WERI-Rb-1 (cell line): ENCODE measurements around the gene DPF3.

ENCODE experiments used
- DNase-seq: peaks from one replicate; pipeline ENCODE4 v3.0.0-alpha.2; 2020
- H3K27ac ChIP-seq: fragments of 250-450 bp; sonication (Bioruptor Pico); 2 replicates; pipeline ENCODE4 v1.5.1; 2020; ENCODE audit warnings: mild to moderate bottlenecking, moderate library complexity
- H3K27me3 ChIP-seq: fragments of 250-450 bp; sonication (Bioruptor Pico); 2 replicates; pipeline ENCODE4 v1.5.1; 2021; ENCODE audit warnings: mild to moderate bottlenecking, low read depth, moderate library complexity; ENCODE audit not compliant: insufficient read depth, severe bottlenecking
- H3K36me3 ChIP-seq: fragments of 250-450 bp; sonication (Bioruptor Pico); 2 replicates; pipeline ENCODE4 v1.5.1; 2020; ENCODE audit warnings: mild to moderate bottlenecking, moderate library complexity
- H3K4me3 ChIP-seq: 2 replicates; pipeline ENCODE4 v1.5.1; 2011; ENCODE audit warnings: low read depth, mild to moderate bottlenecking, control low read depth, low read length
- H3K9me3 ChIP-seq: fragments of 250-450 bp; sonication (Bioruptor Pico); 2 replicates; pipeline ENCODE4 v1.5.1; 2021; ENCODE audit warnings: mild to moderate bottlenecking, moderate library complexity; ENCODE audit not compliant: severe bottlenecking
- TF ChIP-seq, protein P1 (sequence below): IDR thresholded peaks from 2 replicates; pipeline ENCODE4 v1.5.1; 2011; ENCODE audit warnings: low read depth, mild to moderate bottlenecking, control low read depth, inconsistent platforms, low read length

The DPF3 gene

DNA sequence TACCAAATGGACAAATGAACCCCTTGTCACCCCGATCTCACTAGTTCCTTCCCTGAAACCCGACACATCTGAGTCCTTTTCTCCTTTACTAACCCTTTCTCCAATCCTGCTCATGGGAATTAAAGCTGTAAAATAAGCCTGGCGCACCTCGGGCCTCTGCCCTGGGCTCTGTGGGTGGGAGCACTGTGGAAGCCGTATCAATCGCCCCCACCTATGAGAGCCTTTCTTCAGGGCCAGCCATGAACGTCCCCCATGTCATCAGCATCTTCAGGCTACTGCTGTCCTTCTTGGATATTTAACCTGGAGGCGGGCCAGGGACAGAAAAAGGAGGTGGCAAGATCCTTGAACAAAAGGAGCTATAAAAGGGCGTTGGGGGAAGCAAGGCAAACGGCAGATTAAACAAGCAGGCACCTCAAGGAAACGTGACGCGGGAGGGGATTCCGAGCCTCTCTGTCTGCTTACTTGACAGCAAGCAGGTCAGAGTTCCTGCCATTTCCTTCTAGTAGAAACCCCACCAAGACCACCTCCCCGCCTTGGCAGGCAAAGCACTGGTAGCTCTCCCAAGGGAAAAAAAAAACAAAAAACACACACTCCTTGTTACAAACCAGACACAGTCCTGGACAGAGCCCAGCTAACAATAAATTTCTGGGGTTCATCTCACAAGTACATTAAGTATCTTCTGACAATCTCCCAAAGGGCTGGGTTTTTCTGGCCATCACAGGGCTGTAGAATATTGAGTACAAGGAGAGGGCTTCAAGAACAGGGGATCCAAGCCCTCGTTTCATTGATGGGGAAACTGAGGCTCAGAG is 62.9 kb downstream of the DPF3 start:
- no peaks in the 10 kb centered on the region for H3K27me3 ChIP-seq
- H3K9me3 ChIP-seq, result no peaks in the 10 kb centered on the region
- no peaks in the 10 kb centered on the region for H3K36me3 ChIP-seq
- no peak overlapping the region for H3K27ac ChIP-seq
- H3K4me3 ChIP-seq, result no peak overlapping the region
- no peak for DNase-seq
- TF ChIP-seq, protein P1, sequence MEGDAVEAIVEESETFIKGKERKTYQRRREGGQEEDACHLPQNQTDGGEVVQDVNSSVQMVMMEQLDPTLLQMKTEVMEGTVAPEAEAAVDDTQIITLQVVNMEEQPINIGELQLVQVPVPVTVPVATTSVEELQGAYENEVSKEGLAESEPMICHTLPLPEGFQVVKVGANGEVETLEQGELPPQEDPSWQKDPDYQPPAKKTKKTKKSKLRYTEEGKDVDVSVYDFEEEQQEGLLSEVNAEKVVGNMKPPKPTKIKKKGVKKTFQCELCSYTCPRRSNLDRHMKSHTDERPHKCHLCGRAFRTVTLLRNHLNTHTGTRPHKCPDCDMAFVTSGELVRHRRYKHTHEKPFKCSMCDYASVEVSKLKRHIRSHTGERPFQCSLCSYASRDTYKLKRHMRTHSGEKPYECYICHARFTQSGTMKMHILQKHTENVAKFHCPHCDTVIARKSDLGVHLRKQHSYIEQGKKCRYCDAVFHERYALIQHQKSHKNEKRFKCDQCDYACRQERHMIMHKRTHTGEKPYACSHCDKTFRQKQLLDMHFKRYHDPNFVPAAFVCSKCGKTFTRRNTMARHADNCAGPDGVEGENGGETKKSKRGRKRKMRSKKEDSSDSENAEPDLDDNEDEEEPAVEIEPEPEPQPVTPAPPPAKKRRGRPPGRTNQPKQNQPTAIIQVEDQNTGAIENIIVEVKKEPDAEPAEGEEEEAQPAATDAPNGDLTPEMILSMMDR, result no peak

GRCh38 chr14:72830356-72830755 is 63.5 kb downstream of the DPF3 start:
- TF ChIP-seq, protein P1, result no peak
- Histone ChIP-seq H3K27me3 (no peaks in the 10 kb centered on the region), H3K4me3 (no peak overlapping the region), H3K9me3 (no peaks in the 10 kb centered on the region), H3K27ac (no peak overlapping the region), H3K36me3 (no peaks in the 10 kb centered on the region)
- no peak for DNase-seq

GRCh38 chr14:72828604-72829003 is 65.3 kb downstream of the DPF3 start:
- Histone ChIP-seq H3K4me3 (no peak overlapping the region), H3K27me3 (no peaks in the 10 kb centered on the region), H3K27ac (no peak overlapping the region), H3K36me3 (no peaks in the 10 kb centered on the region), H3K9me3 (no peaks in the 10 kb centered on the region)
- no peak for DNase-seq
- TF ChIP-seq, protein P1, result no peak

- no peaks in the 10 kb centered on the region for H3K27me3 ChIP-seq
- DNase-seq, result no peak
- no peak overlapping the region for H3K27ac ChIP-seq
- no peak overlapping the region for H3K4me3 ChIP-seq
- TF ChIP-seq, protein P1, result no peak
- no peaks in the 10 kb centered on the region for H3K36me3 ChIP-seq
- no peaks in the 10 kb centered on the region for H3K9me3 ChIP-seq
These were observed 67.9 kb downstream of the DPF3 start for GRCh38 chr14:72826039-72826438.

DNA sequence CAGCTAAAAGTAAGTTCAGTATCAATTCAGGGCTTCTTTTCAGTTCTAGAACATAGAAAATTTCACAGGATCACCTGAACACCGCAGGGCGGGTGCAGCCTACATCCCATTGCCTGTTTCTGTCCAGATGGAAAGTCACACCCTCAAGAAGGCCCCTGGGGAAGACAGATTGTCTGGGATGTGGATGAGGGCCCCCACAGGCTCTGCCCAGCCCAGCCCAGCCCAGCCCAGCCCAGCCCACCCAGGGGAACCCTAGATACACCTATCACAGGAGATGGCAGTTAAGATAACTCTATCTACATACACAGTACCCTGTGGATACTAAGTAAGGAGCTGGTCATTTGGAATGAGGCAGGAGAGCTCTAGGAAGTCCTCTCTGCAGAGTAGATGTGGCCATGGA is 68.4 kb downstream of the DPF3 start:
- no peak overlapping the region for H3K27ac ChIP-seq
- no peaks in the 10 kb centered on the region for H3K36me3 ChIP-seq
- TF ChIP-seq, protein P1, result no peak
- no peak for DNase-seq
- no peaks in the 10 kb centered on the region for H3K9me3 ChIP-seq
- no peak overlapping the region for H3K4me3 ChIP-seq
- H3K27me3 ChIP-seq, result no peaks in the 10 kb centered on the region

DNA sequence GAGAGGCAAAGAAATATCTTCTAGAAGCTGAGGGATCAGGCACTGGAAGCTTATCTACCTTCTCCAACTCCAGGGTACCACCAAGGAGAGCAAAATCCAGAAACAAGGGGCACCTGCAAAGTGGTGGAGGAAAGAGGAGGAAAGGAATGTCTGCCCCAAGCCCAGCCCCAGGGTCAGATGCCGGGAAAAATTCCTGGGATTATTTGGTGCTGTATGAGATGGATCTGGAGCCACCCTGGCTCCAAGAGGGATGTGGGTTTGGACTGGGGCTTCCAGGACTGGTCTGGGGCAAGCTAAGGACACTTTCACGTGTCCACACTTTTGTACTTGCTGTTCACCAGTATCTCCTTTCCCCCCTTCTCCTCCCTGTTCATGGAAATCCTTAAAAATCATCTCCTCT is 69.8 kb downstream of the DPF3 start:
- DNase-seq, result no peak
- Histone ChIP-seq H3K27me3 (no peaks in the 10 kb centered on the region), H3K27ac (no peak overlapping the region), H3K9me3 (peaks cover 2% of the 10 kb centered on the region), H3K4me3 (no peak overlapping the region), H3K36me3 (no peaks in the 10 kb centered on the region)
- TF ChIP-seq, protein P1, result no peak
